ENCODE results near the gene DNAJC18. TPM values are rescaled to one million over a fixed set of nuclear protein-coding genes. Genes with fewer than 3 reads are reported as not detected.
"Not testable (repeated sequence)": the region's sequence is repeated elsewhere in the genome, so short reads cannot be mapped to it uniquely, and the experiment has no call there.

The DNAJC18 gene
- total RNA-seq, 1 donor from 2014 or later, result 11.9 TPM

GRCh38 chr5:139389701-139390638 is 49.4 kb downstream of the DNAJC18 start, which contains the start of gene MZB1:
MZB1 (minus strand) TSS chr5:139389913; CDS start chr5:139389856, 57 bp downstream.
- no peaks in the 10 kb centered on the region for H3K36me3 ChIP-seq
- H3K4me1 ChIP-seq, result peaks cover 29% of the 10 kb centered on the region
- TF ChIP-seq CTCF (IDR thresholded peaks at IDR 0.05), result no peak
- H3K9me3 ChIP-seq, result no peaks in the 10 kb centered on the region
- no peak within 1 kb of the TSS for H3K27ac ChIP-seq
- H3K4me3 ChIP-seq, result no peak within 1 kb of the TSS
- ATAC-seq (peak; percentile 7), DNase-seq (no peak)
- peaks cover 17% of the 10 kb centered on the region for H3K27me3 ChIP-seq
- intact Hi-C loops (cut with DNase I), result no loop called here

- H3K9me3 ChIP-seq, result no peaks in the 10 kb centered on the region
- TF ChIP-seq CTCF (IDR thresholded peaks at IDR 0.05), result no peak
- H3K4me3 ChIP-seq, result no peak overlapping the region
- H3K4me1 ChIP-seq, result peaks cover 16% of the 10 kb centered on the region
- peaks cover under 1% of the 10 kb centered on the region for H3K27me3 ChIP-seq
- no peak overlapping the region for H3K27ac ChIP-seq
- intact Hi-C loops (cut with DNase I), result no loop called here
- DNase-seq (peak; percentile 63), ATAC-seq (peak; percentile 3)
- H3K36me3 ChIP-seq, result no peaks in the 10 kb centered on the region
These were observed 51.0 kb downstream of the DNAJC18 start for GRCh38 chr5:139388198-139388821.

- ATAC-seq, result no peak
- no peak overlapping the region for H3K4me3 ChIP-seq
- peak; percentile 59 for DNase-seq
- H3K36me3 ChIP-seq, result no peaks in the 10 kb centered on the region
- TF ChIP-seq CTCF (IDR thresholded peaks at IDR 0.05), result no peak
- no peaks in the 10 kb centered on the region for H3K27me3 ChIP-seq
- H3K4me1 ChIP-seq, result peaks cover 10% of the 10 kb centered on the region
- intact Hi-C loops (cut with DNase I), result no loop called here
- H3K9me3 ChIP-seq, result no peaks in the 10 kb centered on the region
- H3K27ac ChIP-seq, result no peak overlapping the region
These were observed 51.6 kb downstream of the DNAJC18 start for GRCh38 chr5:139387611-139388197.

GRCh38 chr5:139386956-139387355 is 52.4 kb downstream of the DNAJC18 start:
- intact Hi-C loops (cut with DNase I), result not testable (repeated sequence)

GRCh38 chr5:139386050-139386438 is 53.3 kb downstream of the DNAJC18 start:
- Histone ChIP-seq H3K9me3 (no peaks in the 10 kb centered on the region), H3K27ac (no peak overlapping the region), H3K4me3 (no peak overlapping the region), H3K36me3 (no peaks in the 10 kb centered on the region), H3K4me1 (peaks cover 10% of the 10 kb centered on the region), H3K27me3 (no peaks in the 10 kb centered on the region)
- no peak for TF ChIP-seq CTCF (IDR thresholded peaks at IDR 0.05)
- no peak for ATAC-seq
- intact Hi-C loops (cut with DNase I), result no loop called here
- peak; percentile 20 for DNase-seq

More at GRCh38 chr5:139386956-139387355, 52.4 kb downstream of the DNAJC18 start:
- not testable (repeated sequence) for H3K36me3 ChIP-seq, H3K4me3 ChIP-seq, H3K9me3 ChIP-seq, H3K27me3 ChIP-seq, H3K27ac ChIP-seq, ATAC-seq
- DNase-seq, result peak; percentile 44
- peaks cover 10% of the 10 kb centered on the region for H3K4me1 ChIP-seq
